Mesenchymal stem cell (in vitro differentiated cells and primary cell): Measurements from ENCODE around the gene RNF220.

Source experiments
- DNase-seq: peaks from one replicate; pipeline ENCODE4 v3.0.0-alpha.2; 2013
- H2AFZ ChIP-seq: one replicate; pipeline ENCODE4 v1.6.1; 2013; ENCODE audit warnings: low read depth, mild to moderate bottlenecking, control low read depth, inconsistent platforms, low read length, moderate library complexity
- H2AK5ac ChIP-seq: 2 replicates; pipeline ENCODE4 v1.6.1; 2013; ENCODE audit warnings: low read length, moderate library complexity, mild to moderate bottlenecking, inconsistent platforms; ENCODE audit not compliant: severe bottlenecking
- H2BK120ac ChIP-seq: one replicate; pipeline ENCODE4 v1.6.1; 2013; ENCODE audit warnings: low read depth, mild to moderate bottlenecking, inconsistent platforms, low read length, moderate library complexity
- H2BK12ac ChIP-seq, 2 experiments: one replicate each; pipeline ENCODE4 v1.6.1; 2013; ENCODE audit warnings: inconsistent platforms in 2 of 2, low read length in 2 of 2, mild to moderate bottlenecking in 2 of 2, moderate library complexity in 2 of 2, control low read depth in 1 of 2
- H2BK15ac ChIP-seq: one replicate; pipeline ENCODE4 v1.6.1; 2013; ENCODE audit warnings: mild to moderate bottlenecking, low read depth, inconsistent platforms; ENCODE audit not compliant: poor library complexity, severe bottlenecking
- H2BK5ac ChIP-seq: 2 replicates; pipeline ENCODE4 v1.6.1; 2013; ENCODE audit warnings: low read depth, mild to moderate bottlenecking, low read length, control low read depth, inconsistent platforms; ENCODE audit not compliant: poor library complexity, severe bottlenecking
- H3K14ac ChIP-seq, 2 experiments: one replicate each; pipeline ENCODE4 v1.6.1; 2013; ENCODE audit warnings: inconsistent platforms in 2 of 2, low read length in 2 of 2, control low read depth in 1 of 2, mild to moderate bottlenecking in 1 of 2, moderate library complexity in 1 of 2
- H3K18ac ChIP-seq, 2 experiments: one replicate each; pipeline ENCODE4 v1.6.1; 2013; ENCODE audit warnings: inconsistent platforms in 2 of 2, low read length in 2 of 2, control low read depth in 1 of 2, low read depth in 1 of 2, mild to moderate bottlenecking in 1 of 2
- H3K23ac ChIP-seq, 2 experiments: one replicate each; pipeline ENCODE4 v1.6.1; 2013; ENCODE audit warnings: inconsistent platforms in 2 of 2, low read length in 2 of 2, mild to moderate bottlenecking in 2 of 2, moderate library complexity in 2 of 2, control low read depth in 1 of 2
- H3K27ac ChIP-seq: 2 replicates; pipeline ENCODE4 v1.5.1; 2013; ENCODE audit warnings: mild to moderate bottlenecking, moderate library complexity, low read length, control low read depth, inconsistent platforms; ENCODE audit not compliant: poor library complexity, severe bottlenecking
- H3K27me3 ChIP-seq, 2 experiments: 2 replicates each; pipeline versions ENCODE4 v1.6.1 to v1.7.0; 2013; ENCODE audit warnings: low read length in 2 of 2, mild to moderate bottlenecking in 2 of 2, moderate library complexity in 2 of 2, control low read depth in 1 of 2, inconsistent platforms in 1 of 2; ENCODE audit not compliant: control insufficient read depth in 1 of 2, insufficient read depth in 1 of 2
- H3K36me3 ChIP-seq, 2 experiments: 2 replicates each; pipeline versions ENCODE4 v1.6.1 to v1.7.0; 2013; ENCODE audit warnings: low read length in 2 of 2, control low read depth in 1 of 2, inconsistent platforms in 1 of 2, low read depth in 1 of 2, mild to moderate bottlenecking in 1 of 2; ENCODE audit not compliant: insufficient read depth in 2 of 2, control insufficient read depth in 1 of 2
- H3K4ac ChIP-seq, 2 experiments: one replicate each; pipeline ENCODE4 v1.6.1; 2013; ENCODE audit warnings: inconsistent platforms in 2 of 2, low read length in 2 of 2, mild to moderate bottlenecking in 2 of 2, moderate library complexity in 2 of 2, control low read depth in 1 of 2, low read depth in 1 of 2
- H3K4me1 ChIP-seq: 2 replicates; pipeline ENCODE4 v1.6.1; 2013; ENCODE audit warnings: low read depth, low read length, control low read depth; ENCODE audit not compliant: control insufficient read depth, insufficient read depth
- H3K4me2 ChIP-seq: 2 replicates; pipeline ENCODE4 v1.6.1; 2013; ENCODE audit warnings: low read length, mild to moderate bottlenecking, inconsistent platforms; ENCODE audit not compliant: poor library complexity, severe bottlenecking
- H3K4me3 ChIP-seq, 2 experiments: 2 replicates each; pipeline versions ENCODE4 v1.5.1 to v1.7.0; 2013; ENCODE audit warnings: low read length in 2 of 2, mild to moderate bottlenecking in 2 of 2, control low read depth in 1 of 2, low read depth in 1 of 2; ENCODE audit not compliant: insufficient read depth in 1 of 2
- H3K79me1 ChIP-seq: replicated peaks from 2 replicates; pipeline ENCODE4 v1.6.1; 2013; ENCODE audit warnings: mild to moderate bottlenecking, control low read depth, low read length, inconsistent platforms; ENCODE audit not compliant: poor library complexity, severe bottlenecking
- H3K9ac ChIP-seq: 2 replicates; pipeline ENCODE4 v1.7.0; 2013; ENCODE audit warnings: mild to moderate bottlenecking, low read length, moderate library complexity
- H3K9me3 ChIP-seq: 2 replicates; pipeline ENCODE4 v1.7.0; 2013; ENCODE audit warnings: mild to moderate bottlenecking, low read length; ENCODE audit not compliant: control insufficient read depth
- H4K8ac ChIP-seq: one replicate; pipeline ENCODE4 v1.6.1; 2013; ENCODE audit warnings: inconsistent platforms, mild to moderate bottlenecking, low read length, moderate library complexity
- H4K91ac ChIP-seq: one replicate; pipeline ENCODE4 v1.6.1; 2013; ENCODE audit warnings: mild to moderate bottlenecking, low read length, inconsistent platforms
- WGBS: methylation state at CpG from one replicate; pipeline ENCODE4 v1.1.7; 2013; ENCODE audit warnings: mixed read lengths; 5-methylcytosine and 5-hydroxymethylcytosine counted together

The RNF220 gene

DNA sequence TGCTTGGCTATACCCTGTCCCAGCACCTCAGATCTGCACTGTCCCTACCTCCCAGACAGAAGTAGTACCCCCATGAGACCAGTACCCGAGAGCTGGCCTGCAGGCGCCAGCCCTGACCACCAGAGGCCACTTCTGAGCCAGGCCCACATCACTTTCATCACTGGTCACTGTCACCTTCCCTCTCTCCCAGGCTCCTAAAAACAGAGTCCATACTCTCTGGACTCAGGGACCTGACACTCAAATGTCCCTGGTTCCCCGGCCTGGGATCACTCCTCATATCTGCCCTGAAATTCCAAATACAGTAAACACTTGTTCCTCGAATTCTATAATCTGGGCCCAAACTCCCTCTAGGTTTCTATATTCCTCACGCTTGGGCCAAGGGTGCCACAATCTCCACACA is 250.6 kb downstream of the RNF220 start:
- 64% methylated on average over 5 of the region's 5 CpGs for WGBS
- Histone ChIP-seq H2BK15ac (no peak overlapping the region), H3K79me1 (no peaks in the 10 kb centered on the region), H3K9me3 (no peaks in the 10 kb centered on the region), H3K9ac (no peak overlapping the region), H3K23ac (no peak overlapping the region), H2BK5ac (no peak overlapping the region), H4K91ac (no peak overlapping the region), H3K18ac (no peak overlapping the region), H3K14ac (no peak overlapping the region), H2AK5ac (no peak overlapping the region), H2AFZ (no peak overlapping the region), H2BK12ac (no peak overlapping the region), H2BK120ac (no peak overlapping the region), H3K4me1 (peaks cover 5% of the 10 kb centered on the region), H3K27ac (no peak overlapping the region), H3K27me3 (no peaks in the 10 kb centered on the region), H3K4me3 (no peak overlapping the region), H3K36me3 (peaks cover 48 to 49% of the 10 kb centered on the region in 2 experiments), H4K8ac (no peak overlapping the region), H3K4me2 (no peak overlapping the region), H3K4ac (no peak overlapping the region)
- peak; percentile 25 for DNase-seq

- Histone ChIP-seq H3K18ac (no peak overlapping the region), H3K36me3 (peaks cover 21 to 23% of the 10 kb centered on the region in 2 experiments), H2BK15ac (no peak overlapping the region), H4K8ac (no peak overlapping the region), H3K27me3 (no peaks in the 10 kb centered on the region), H2AK5ac (no peak overlapping the region), H3K23ac (no peak overlapping the region), H3K4me1 (peaks cover 5% of the 10 kb centered on the region), H3K9me3 (no peaks in the 10 kb centered on the region), H3K4ac (no peak overlapping the region), H4K91ac (no peak overlapping the region), H3K27ac (no peak overlapping the region), H3K4me3 (no peak overlapping the region), H2BK5ac (no peak overlapping the region), H2BK120ac (no peak overlapping the region), H3K14ac (no peak overlapping the region), H3K4me2 (no peak overlapping the region), H3K79me1 (peaks cover 11% of the 10 kb centered on the region), H3K9ac (no peak overlapping the region), H2BK12ac (no peak overlapping the region), H2AFZ (no peak overlapping the region)
- DNase-seq, result no peak
- 97% methylated on average over 3 of the region's 4 CpGs for WGBS
Measured at GRCh38 chr1:44659566-44659965, 254.5 kb downstream of the RNF220 start.

GRCh38 chr1:44660176-44660575 is 255.1 kb downstream of the RNF220 start:
- no peak overlapping the region for H2BK12ac ChIP-seq
- no peak overlapping the region for H3K4me3 ChIP-seq
- no peak overlapping the region for H3K9ac ChIP-seq
- WGBS, result 89% methylated on average over 9 of the region's 9 CpGs
- no peaks in the 10 kb centered on the region for H3K27me3 ChIP-seq
- peaks cover 15% of the 10 kb centered on the region for H3K79me1 ChIP-seq
- no peaks in the 10 kb centered on the region for H3K9me3 ChIP-seq
- H2AFZ ChIP-seq, result no peak overlapping the region
- peaks cover 18 to 19% of the 10 kb centered on the region in 2 experiments for H3K36me3 ChIP-seq
- H3K23ac ChIP-seq, result no peak overlapping the region
- no peak overlapping the region for H2AK5ac ChIP-seq
- no peak overlapping the region for H2BK5ac ChIP-seq
- peaks cover 5% of the 10 kb centered on the region for H3K4me1 ChIP-seq
- no peak overlapping the region for H4K8ac ChIP-seq
- H3K4ac ChIP-seq, result no peak overlapping the region
- H4K91ac ChIP-seq, result no peak overlapping the region
- H3K14ac ChIP-seq, result peak overlapping the region in 1 of 2 experiments; percentile 59
- DNase-seq, result no peak
- H3K18ac ChIP-seq, result no peak overlapping the region
- no peak overlapping the region for H2BK120ac ChIP-seq
- no peak overlapping the region for H3K27ac ChIP-seq
- H2BK15ac ChIP-seq, result no peak overlapping the region
- no peak overlapping the region for H3K4me2 ChIP-seq

DNA sequence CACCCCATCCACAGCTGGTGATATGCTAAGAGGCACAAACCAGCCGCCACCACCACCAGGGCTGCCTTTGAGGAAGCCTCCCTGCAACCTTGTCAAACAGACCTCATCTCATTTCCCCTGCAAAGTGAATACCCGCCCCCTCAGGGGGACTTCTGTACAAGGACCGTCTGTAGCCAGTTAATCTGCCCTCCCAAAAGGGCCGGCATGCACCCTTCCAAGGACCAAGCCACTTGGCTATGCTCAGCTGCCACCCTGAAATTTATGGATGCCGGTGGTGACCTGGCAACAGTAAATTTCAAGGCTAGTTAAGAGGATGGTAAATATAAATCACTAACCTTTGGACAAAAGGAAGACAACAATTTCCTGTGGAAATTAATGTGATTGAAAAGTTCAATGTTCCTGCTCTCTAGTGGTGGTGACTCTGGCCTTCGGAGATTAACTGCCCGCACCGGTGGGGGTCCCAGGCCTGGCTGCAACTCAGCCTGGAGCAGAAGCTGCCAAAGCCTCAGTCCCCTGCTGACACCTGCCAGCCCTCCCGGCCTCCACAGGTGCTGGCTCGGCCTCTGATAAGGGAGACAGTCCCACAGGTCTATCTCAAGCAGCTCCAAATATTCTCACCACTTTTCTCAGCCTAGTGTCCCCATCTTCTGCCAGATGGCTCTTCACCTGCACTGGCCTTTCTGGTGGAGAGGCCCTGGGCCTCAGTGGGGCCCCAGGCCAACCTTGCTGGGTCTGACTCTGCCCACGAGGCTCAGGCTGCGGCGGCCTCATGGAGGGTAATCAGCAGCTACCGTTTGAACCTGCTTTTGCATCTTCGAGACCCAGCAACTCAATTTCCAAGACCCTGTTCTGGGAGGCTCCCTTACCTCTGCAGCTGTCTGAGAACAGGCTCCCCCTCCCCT is 257.0 kb downstream of the RNF220 start:
- no peak overlapping the region for H2BK12ac ChIP-seq
- peaks cover 13 to 15% of the 10 kb centered on the region in 2 experiments for H3K36me3 ChIP-seq
- H3K9ac ChIP-seq, result no peak overlapping the region
- H3K14ac ChIP-seq, result no peak overlapping the region
- no peak overlapping the region for H3K27ac ChIP-seq
- H3K18ac ChIP-seq, result no peak overlapping the region
- WGBS, result 65% methylated on average over 15 of the region's 15 CpGs
- no peak overlapping the region for H2BK120ac ChIP-seq
- H3K4me2 ChIP-seq, result no peak overlapping the region
- DNase-seq, result no peak
- no peak overlapping the region for H2BK15ac ChIP-seq
- H3K27me3 ChIP-seq, result no peaks in the 10 kb centered on the region
- H2AFZ ChIP-seq, result no peak overlapping the region
- H2AK5ac ChIP-seq, result no peak overlapping the region
- H3K9me3 ChIP-seq, result no peaks in the 10 kb centered on the region
- peaks cover 15% of the 10 kb centered on the region for H3K79me1 ChIP-seq
- no peak overlapping the region for H4K91ac ChIP-seq
- no peak overlapping the region for H3K4ac ChIP-seq
- H4K8ac ChIP-seq, result no peak overlapping the region
- peaks cover 5% of the 10 kb centered on the region for H3K4me1 ChIP-seq
- H3K23ac ChIP-seq, result no peak overlapping the region
- no peak overlapping the region for H3K4me3 ChIP-seq
- H2BK5ac ChIP-seq, result no peak overlapping the region
